GM21825 (cell line): ENCODE results near the gene LMX1B.

ENCODE experiments used
- ATAC-seq: cut with Tn5 transposase; IDR thresholded peaks from one replicate; pipeline ENCODE4 v1.9.1; 2021; ENCODE audit warnings: mild to moderate bottlenecking, moderate library complexity; ENCODE audit not compliant: unreplicated experiment

LMX1B gene

GRCh38 chr9:126630458-126631237, 16.9 kb downstream of the LMX1B start:
- no peak for ATAC-seq

- no peak for ATAC-seq
These were observed 17.5 kb downstream of the LMX1B start for GRCh38 chr9:126631254-126631653.

- no peak for ATAC-seq
These were observed 20.3 kb downstream of the LMX1B start for GRCh38 chr9:126633881-126634558.

GRCh38 chr9:126635061-126635460, 21.3 kb downstream of the LMX1B start:
- ATAC-seq, result no peak

GRCh38 chr9:126635661-126636439, 22.1 kb downstream of the LMX1B start:
- no peak for ATAC-seq

GRCh38 chr9:126636983-126637798, 23.5 kb downstream of the LMX1B start:
- ATAC-seq, result no peak

- no peak for ATAC-seq
These were observed 24.9 kb downstream of the LMX1B start for GRCh38 chr9:126638571-126639132.

GRCh38 chr9:126639318-126640000, 25.7 kb downstream of the LMX1B start:
- ATAC-seq, result no peak

- no peak for ATAC-seq
These were observed 27.6 kb downstream of the LMX1B start for GRCh38 chr9:126641118-126641851.

GRCh38 chr9:126642010-126642744, 28.4 kb downstream of the LMX1B start:
- ATAC-seq, result no peak

- ATAC-seq, result no peak
These were observed 29.1 kb downstream of the LMX1B start for GRCh38 chr9:126642839-126643238.

GRCh38 chr9:126643945-126644527, 30.3 kb downstream of the LMX1B start:
- ATAC-seq, result no peak

- ATAC-seq, result no peak
These were observed 32.4 kb downstream of the LMX1B start for GRCh38 chr9:126646162-126646561.

- ATAC-seq, result no peak
These were observed 34.1 kb downstream of the LMX1B start for GRCh38 chr9:126647585-126648411.

GRCh38 chr9:126649477-126649876, 35.7 kb downstream of the LMX1B start:
- no peak for ATAC-seq

GRCh38 chr9:126650404-126651341, 36.9 kb downstream of the LMX1B start:
- ATAC-seq, result no peak
